Activated CD8-positive, alpha-beta memory T cell treated with anti-CD3 and anti-CD28 coated beads for 1 hour (primary cell): ENCODE results near the gene MMAA.

Experiments used
- DNase-seq, 2 donors: peaks; one replicate each; pipeline ENCODE4 v3.0.0-alpha.2; 2020; ENCODE audit warnings: low read depth in 1 of 2; ENCODE audit errors: extremely low read depth in 1 of 2

The MMAA gene

GRCh38 chr4:145703850-145704497 lies 84.8 kb downstream of the MMAA start:
- no peak for DNase-seq

GRCh38 chr4:145709336-145709735 lies 90.2 kb downstream of the MMAA start:
- DNase-seq, result no peak
